T-helper 1 cell treated with Interleukin-12 subunit alpha and Interleukin-12 subunit beta and Interleukin-4 antibody, amounts not matched to agents 30 μg/mL and 1 μg/mL, for 36 hours (primary cell): Measurements from ENCODE around the gene CBY1.
"Not testable (repeated sequence)": the region's sequence is repeated elsewhere in the genome, so short reads cannot be mapped to it uniquely, and the experiment has no call there.

Experiments used
- H3K27ac Mint-ChIP-seq: one replicate; pipeline ENCODE4 v1.8.0; 2021; ENCODE audit warnings: mild to moderate bottlenecking, mixed read lengths
- H3K27me3 Mint-ChIP-seq: one replicate; pipeline ENCODE4 v1.8.0; 2021; ENCODE audit warnings: low read depth, mixed read lengths
- H3K36me3 Mint-ChIP-seq: one replicate; pipeline ENCODE4 v1.8.0; 2021; ENCODE audit warnings: low read depth, mixed read lengths
- H3K4me1 Mint-ChIP-seq: one replicate; pipeline ENCODE4 v1.8.0; 2021; ENCODE audit warnings: low read depth, mixed read lengths
- H3K4me3 Mint-ChIP-seq: one replicate; pipeline ENCODE4 v1.8.0; 2021; ENCODE audit warnings: mild to moderate bottlenecking, moderate library complexity, mixed read lengths
- H3K9me3 Mint-ChIP-seq: one replicate; pipeline ENCODE4 v1.8.0; 2021; ENCODE audit warnings: mixed read lengths

The CBY1 gene

GRCh38 chr22:38656256-38657044 is at the start of gene CBY1, which contains the start of gene FAM227A:
Gene CBY1, plus strand, starts transcription at chr22:38656638. Its CDS starts 11,417 bp downstream, at chr22:38668055.
Gene FAM227A, minus strand, starts transcription at chr22:38656392. Its CDS starts 6,224 bp downstream, at chr22:38650168.
- peak within 1 kb of the TSS; percentile 94 for H3K4me3 Mint-ChIP-seq
- peaks cover 19% of the 10 kb centered on the region for H3K4me1 Mint-ChIP-seq

DNA sequence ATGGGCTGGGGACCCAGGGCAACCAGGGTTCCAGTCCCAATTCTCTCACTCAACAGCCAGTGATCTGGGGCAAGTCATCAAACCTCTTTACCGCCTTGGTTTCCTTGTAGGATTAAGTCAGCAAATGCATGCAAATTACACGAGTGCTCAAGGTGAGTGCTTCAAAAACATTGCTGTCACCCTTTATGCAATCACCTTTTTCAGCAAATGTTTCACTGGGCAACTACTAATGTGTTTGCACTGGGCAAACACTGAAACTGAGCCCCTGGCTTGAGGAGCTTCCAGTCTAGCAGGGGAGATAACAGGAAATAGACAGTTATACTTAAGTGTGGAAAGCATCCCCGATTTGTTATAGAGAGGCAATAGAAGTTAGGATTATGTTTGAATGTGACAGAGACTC is 48.8 kb upstream of the CBY1 start:
- H3K27ac Mint-ChIP-seq: no peak overlapping the region
- H3K27me3 Mint-ChIP-seq: no peaks in the 10 kb centered on the region
- no peak overlapping the region for H3K4me3 Mint-ChIP-seq
- no peaks in the 10 kb centered on the region for H3K4me1 Mint-ChIP-seq
- H3K9me3 Mint-ChIP-seq: no peaks in the 10 kb centered on the region
- H3K36me3 Mint-ChIP-seq: no peaks in the 10 kb centered on the region

More at GRCh38 chr22:38656256-38657044, at the start of gene CBY1, which contains the start of gene FAM227A:
- no peaks in the 10 kb centered on the region for H3K27me3 Mint-ChIP-seq
- no peaks in the 10 kb centered on the region for H3K9me3 Mint-ChIP-seq
- peak within 1 kb of the TSS; percentile 98 for H3K27ac Mint-ChIP-seq
- H3K36me3 Mint-ChIP-seq: no peaks in the 10 kb centered on the region

GRCh38 chr22:38608992-38609750 is 47.3 kb upstream of the CBY1 start:
- Mint-ChIP-seq H3K9me3 (no peaks in the 10 kb centered on the region), H3K36me3 (no peaks in the 10 kb centered on the region), H3K27ac (no peak overlapping the region), H3K4me1 (no peaks in the 10 kb centered on the region), H3K4me3 (no peak overlapping the region), H3K27me3 (no peaks in the 10 kb centered on the region)

GRCh38 chr22:38610234-38610633 is 46.2 kb upstream of the CBY1 start:
- Mint-ChIP-seq H3K9me3 (no peaks in the 10 kb centered on the region), H3K4me1 (no peaks in the 10 kb centered on the region), H3K4me3 (no peak overlapping the region), H3K27me3 (no peaks in the 10 kb centered on the region), H3K36me3 (no peaks in the 10 kb centered on the region), H3K27ac (no peak overlapping the region)

DNA sequence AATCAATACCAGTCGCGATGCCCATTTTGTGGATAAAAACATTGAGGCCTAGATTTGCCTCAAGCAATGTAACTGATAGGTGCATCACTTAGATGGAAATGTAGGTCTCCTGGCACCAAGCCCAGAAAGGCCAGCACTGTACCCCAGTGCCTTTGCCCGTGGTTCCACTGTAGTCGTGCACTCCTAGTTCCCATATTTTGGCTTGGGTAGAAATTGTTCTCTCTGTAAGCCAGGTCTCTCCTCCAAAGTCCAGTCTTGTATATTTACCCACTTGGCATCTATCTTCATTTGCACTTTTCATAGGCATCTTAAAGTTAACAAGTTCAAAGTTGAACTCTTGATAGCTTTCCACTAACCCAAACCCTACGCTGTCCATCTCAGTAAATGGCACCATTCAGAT is 44.9 kb upstream of the CBY1 start:
- no peaks in the 10 kb centered on the region for H3K36me3 Mint-ChIP-seq
- H3K27ac Mint-ChIP-seq: no peak overlapping the region
- peaks cover 1% of the 10 kb centered on the region for H3K27me3 Mint-ChIP-seq
- H3K9me3 Mint-ChIP-seq: no peaks in the 10 kb centered on the region
- H3K4me1 Mint-ChIP-seq: no peaks in the 10 kb centered on the region
- no peak overlapping the region for H3K4me3 Mint-ChIP-seq

GRCh38 chr22:38612217-38613006 is 44.0 kb upstream of the CBY1 start:
- Mint-ChIP-seq H3K4me1 (no peaks in the 10 kb centered on the region), H3K9me3 (no peaks in the 10 kb centered on the region), H3K27me3 (peaks cover 6% of the 10 kb centered on the region), H3K27ac (no peak overlapping the region), H3K4me3 (no peak overlapping the region), H3K36me3 (no peaks in the 10 kb centered on the region)

GRCh38 chr22:38613588-38613987 is 42.9 kb upstream of the CBY1 start:
- Mint-ChIP-seq H3K4me1 (no peaks in the 10 kb centered on the region), H3K9me3 (peaks cover 9% of the 10 kb centered on the region), H3K27me3 (peaks cover 6% of the 10 kb centered on the region), H3K4me3 (no peak overlapping the region), H3K36me3 (peaks cover 4% of the 10 kb centered on the region), H3K27ac (no peak overlapping the region)

GRCh38 chr22:38614332-38615063 is 41.9 kb upstream of the CBY1 start:
- Mint-ChIP-seq H3K27me3 (peaks cover 6% of the 10 kb centered on the region), H3K9me3 (peaks cover 9% of the 10 kb centered on the region), H3K27ac (no peak overlapping the region), H3K4me3 (no peak overlapping the region), H3K36me3 (peaks cover 4% of the 10 kb centered on the region), H3K4me1 (no peaks in the 10 kb centered on the region)

- H3K36me3 Mint-ChIP-seq, H3K9me3 Mint-ChIP-seq, H3K4me3 Mint-ChIP-seq, H3K27me3 Mint-ChIP-seq, H3K4me1 Mint-ChIP-seq, H3K27ac Mint-ChIP-seq: not testable (repeated sequence)
These were observed 41.4 kb upstream of the CBY1 start for GRCh38 chr22:38615064-38615405.

DNA sequence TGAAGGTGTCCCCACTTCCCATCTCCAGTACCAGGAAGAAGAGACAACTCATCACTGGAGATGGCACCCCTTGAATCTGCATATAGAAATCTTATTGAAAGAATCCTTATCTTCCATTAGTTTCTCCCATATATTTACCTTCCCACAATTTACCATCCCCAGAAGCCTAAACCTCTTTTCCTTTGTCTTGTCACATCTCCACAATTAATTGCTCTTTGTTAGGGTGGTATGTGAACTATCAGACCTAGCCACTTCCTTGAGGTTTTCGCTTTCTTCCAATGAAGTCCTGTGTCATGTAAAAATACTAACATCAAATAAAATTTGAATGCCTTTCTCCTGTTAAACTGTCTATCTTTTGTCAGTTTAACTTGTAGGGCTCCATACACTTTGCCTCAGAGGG is 38.2 kb upstream of the CBY1 start:
- H3K27me3 Mint-ChIP-seq: peaks cover 6% of the 10 kb centered on the region
- no peaks in the 10 kb centered on the region for H3K4me1 Mint-ChIP-seq
- peaks cover 9% of the 10 kb centered on the region for H3K9me3 Mint-ChIP-seq
- no peak overlapping the region for H3K27ac Mint-ChIP-seq
- no peak overlapping the region for H3K4me3 Mint-ChIP-seq
- peaks cover 4% of the 10 kb centered on the region for H3K36me3 Mint-ChIP-seq

DNA sequence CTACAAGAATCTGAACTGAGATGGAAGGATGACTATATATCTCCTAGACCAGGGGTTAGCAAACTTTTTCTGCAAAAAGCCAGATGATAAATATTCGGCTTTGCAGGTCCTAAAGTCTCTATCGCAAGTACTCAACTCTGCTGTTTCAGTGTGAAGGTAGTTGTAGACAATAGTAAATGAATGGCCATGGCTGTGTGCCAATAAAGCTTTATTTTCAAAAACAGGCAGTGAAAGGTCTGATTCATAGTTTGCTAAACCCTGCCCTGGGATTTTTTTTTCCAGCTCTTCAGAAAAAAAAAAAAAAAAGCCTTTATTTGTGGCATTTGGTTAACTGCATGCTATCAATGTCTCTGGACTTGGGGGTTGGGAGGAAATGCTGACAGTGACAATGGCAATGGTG is 37.8 kb upstream of the CBY1 start:
- Mint-ChIP-seq H3K4me1 (no peaks in the 10 kb centered on the region), H3K36me3 (peaks cover 4% of the 10 kb centered on the region), H3K4me3 (no peak overlapping the region), H3K9me3 (peaks cover 9% of the 10 kb centered on the region), H3K27me3 (peaks cover 6% of the 10 kb centered on the region), H3K27ac (no peak overlapping the region)

GRCh38 chr22:38623351-38623750 is 33.1 kb upstream of the CBY1 start:
- H3K36me3 Mint-ChIP-seq: peaks cover 2% of the 10 kb centered on the region
- H3K9me3 Mint-ChIP-seq: peaks cover 2% of the 10 kb centered on the region
- no peaks in the 10 kb centered on the region for H3K4me1 Mint-ChIP-seq
- no peak overlapping the region for H3K27ac Mint-ChIP-seq
- H3K4me3 Mint-ChIP-seq: no peak overlapping the region
- no peaks in the 10 kb centered on the region for H3K27me3 Mint-ChIP-seq

DNA sequence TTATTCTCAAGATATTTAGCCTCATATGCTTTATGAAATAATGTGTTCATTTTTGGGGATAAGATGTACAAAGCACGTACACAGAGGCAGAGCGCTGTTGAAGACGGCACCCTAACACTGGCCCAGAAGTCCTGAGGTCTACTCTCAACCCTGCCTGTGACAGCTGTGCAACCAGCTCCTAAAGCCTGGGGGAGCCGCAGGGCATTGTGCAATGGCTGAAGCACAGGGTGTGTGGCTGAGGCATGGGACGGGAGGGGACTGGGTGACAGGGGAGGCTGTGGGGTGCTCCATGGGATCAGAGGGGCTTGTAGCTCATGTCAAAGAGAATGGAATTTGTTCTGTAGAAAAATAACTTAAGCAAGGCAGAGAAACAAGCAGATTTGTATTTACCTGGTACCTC is 28.0 kb upstream of the CBY1 start:
- Mint-ChIP-seq H3K4me1 (peaks cover 10% of the 10 kb centered on the region), H3K36me3 (no peaks in the 10 kb centered on the region), H3K4me3 (no peak overlapping the region), H3K9me3 (no peaks in the 10 kb centered on the region), H3K27ac (no peak overlapping the region), H3K27me3 (no peaks in the 10 kb centered on the region)

DNA sequence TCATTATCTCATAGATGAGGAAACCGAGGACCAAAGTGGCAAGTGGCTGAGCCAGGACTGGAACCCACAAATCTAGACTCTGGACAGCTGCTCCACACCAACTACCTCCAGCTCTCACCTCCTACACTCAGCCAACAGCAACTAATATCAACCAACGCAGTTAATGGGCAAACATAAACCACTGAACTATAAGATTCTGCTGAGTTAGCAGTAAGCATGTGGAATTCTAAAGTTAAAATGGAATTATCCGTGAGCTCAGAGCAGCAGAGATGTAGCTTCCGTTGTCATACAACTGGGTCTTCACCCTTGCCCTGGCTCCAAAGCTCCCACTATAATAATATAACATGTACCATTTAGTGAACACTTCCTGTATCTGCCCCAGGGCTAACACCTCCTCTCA is 27.3 kb upstream of the CBY1 start:
- H3K27me3 Mint-ChIP-seq: no peaks in the 10 kb centered on the region
- H3K36me3 Mint-ChIP-seq: no peaks in the 10 kb centered on the region
- H3K4me3 Mint-ChIP-seq: no peak overlapping the region
- H3K4me1 Mint-ChIP-seq: peaks cover 10% of the 10 kb centered on the region
- no peaks in the 10 kb centered on the region for H3K9me3 Mint-ChIP-seq
- no peak overlapping the region for H3K27ac Mint-ChIP-seq
